Uterus (tissue), 2 donors: Measurements from ENCODE around the gene PPP1R7.

ENCODE experiments used
- CTCF ChIP-seq, 4 experiments: fragments of 200-600 bp in 2 of 4; fragments of 450-650 bp in 2 of 4; sonication (generic) in 2 of 4; IDR thresholded peaks; one replicate each; pipeline ENCODE4 v1.5.1; 2016 to 2019; ENCODE audit warnings: antibody characterized with exemption in 4 of 4, mild to moderate bottlenecking in 2 of 4, moderate library complexity in 1 of 4
- POLR2A ChIP-seq, 2 donors: fragments of 450-650 bp; IDR thresholded peaks; one replicate each; pipeline ENCODE4 v1.6.1; 2016; ENCODE audit warnings: antibody characterized with exemption in 2 of 2, mild to moderate bottlenecking in 1 of 2, moderate library complexity in 1 of 2

GRCh38 chr2:241135737-241136136 lies 14.5 kb upstream of the PPP1R7 start:
- TF ChIP-seq CTCF (IDR thresholded peaks at IDR 0.05) (no peak), POLR2A (IDR thresholded peaks at IDR 0.05) (no peak)
